GM21360 (cell line): ENCODE measurements around the gene ST3GAL4.

ENCODE experiments used
- ATAC-seq: cut with Tn5 transposase; IDR thresholded peaks from one replicate; pipeline ENCODE4 v1.9.1; 2021; ENCODE audit warnings: mild to moderate bottlenecking, moderate library complexity; ENCODE audit not compliant: unreplicated experiment

The ST3GAL4 gene

GRCh38 chr11:126420698-126421256 is 65.3 kb downstream of the ST3GAL4 start:
- no peak for ATAC-seq

- no peak for ATAC-seq
Measured at GRCh38 chr11:126421271-126421671, 65.8 kb downstream of the ST3GAL4 start.

GRCh38 chr11:126422446-126422845 is 67.0 kb downstream of the ST3GAL4 start:
- ATAC-seq: no peak

GRCh38 chr11:126423154-126423553 is 67.7 kb downstream of the ST3GAL4 start:
- ATAC-seq: no peak

DNA sequence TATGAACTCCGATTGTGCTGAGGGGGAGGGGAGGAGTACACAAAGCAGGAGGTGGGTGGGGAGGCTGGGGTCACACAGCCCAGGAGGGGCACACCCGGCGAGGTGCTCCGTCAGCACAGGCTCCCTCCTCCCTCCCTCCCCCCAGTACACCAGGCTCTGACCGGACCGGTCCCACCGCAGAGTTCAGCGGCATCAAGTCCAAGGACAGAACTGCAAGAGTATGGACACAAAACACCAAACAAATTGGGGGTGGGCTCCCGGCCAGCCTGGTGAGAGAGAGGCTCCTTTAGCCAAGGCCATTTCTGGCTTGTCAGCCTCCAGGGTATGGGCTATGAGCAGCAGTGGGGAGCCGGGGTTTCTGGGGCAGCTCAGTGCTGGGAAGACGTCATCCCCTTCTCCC is 68.3 kb downstream of the ST3GAL4 start:
- ATAC-seq: no peak

DNA sequence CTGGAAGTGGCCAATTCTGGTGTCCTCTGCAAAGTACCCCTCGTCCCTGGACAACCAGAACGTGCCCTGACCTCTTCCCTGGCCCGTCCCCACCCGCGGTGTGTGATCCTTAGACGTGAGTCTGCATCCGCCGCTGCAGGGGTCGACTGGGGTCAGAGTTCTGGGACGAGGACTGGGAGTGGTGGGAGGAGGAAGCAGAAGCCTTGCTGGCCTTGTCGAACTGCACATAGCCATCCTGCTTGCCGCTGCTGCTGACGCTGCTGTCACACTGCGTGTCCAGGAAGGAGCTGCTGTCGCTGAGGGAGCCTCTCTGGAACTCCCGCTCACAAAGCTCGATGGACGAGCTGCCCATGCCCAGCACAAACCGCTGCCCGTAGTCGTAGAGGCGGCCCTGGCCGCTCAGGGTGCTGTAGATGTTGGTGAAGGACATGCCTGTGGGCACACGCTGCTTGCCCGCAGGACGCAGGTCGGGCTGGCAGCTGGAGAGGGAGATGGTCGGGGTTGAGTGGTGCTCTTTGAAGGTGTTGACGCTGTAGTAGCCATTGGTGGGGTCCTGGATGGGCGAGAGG is 69.1 kb downstream of the ST3GAL4 start:
- ATAC-seq: no peak

- no peak for ATAC-seq
Measured at GRCh38 chr11:126426106-126426505, 70.6 kb downstream of the ST3GAL4 start.

DNA sequence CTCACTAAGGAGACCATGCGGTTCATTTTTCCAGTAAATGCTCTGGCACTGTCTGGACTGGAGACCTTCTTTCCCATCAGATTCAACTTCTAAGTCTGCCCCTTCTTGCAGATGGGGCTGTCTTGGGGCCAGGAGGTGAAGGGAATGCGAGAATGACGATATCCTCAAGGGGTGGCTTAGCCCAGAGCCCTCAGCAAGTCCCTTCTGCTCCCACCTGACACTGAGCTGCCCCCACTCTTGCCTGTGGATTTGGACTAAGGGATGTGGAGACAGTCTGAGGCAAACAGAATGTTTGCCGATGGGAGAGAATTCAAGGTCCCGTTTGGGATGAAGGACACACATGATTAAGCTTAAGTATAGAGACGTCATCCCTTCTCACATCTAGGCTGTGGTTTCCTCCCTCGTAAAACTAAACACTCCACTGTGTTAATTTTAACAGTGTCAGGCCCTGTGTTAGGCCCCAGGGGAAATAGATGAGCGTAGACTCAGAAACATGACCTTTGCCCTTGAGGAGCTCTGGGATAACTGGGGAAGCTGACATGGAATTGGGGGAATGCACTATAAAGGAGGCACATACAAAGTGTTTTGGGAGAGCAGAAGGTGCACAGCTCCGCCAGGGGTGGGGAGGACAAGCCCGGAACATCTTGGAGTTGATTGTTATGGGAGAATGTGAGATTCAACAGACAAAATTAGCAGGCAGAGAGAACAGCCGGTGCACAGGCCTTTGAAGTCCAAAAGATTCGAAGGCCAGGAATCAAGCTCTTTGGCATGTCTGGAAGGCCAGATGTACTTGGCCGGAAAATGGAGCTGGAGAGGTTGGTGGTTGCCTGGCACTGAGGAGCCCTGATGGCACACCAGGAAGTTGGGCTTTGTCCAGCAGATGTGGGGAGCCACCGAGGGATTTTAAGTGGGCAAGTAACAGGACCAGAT is 71.6 kb downstream of the ST3GAL4 start:
- no peak for ATAC-seq

GRCh38 chr11:126430581-126431335 is 75.3 kb downstream of the ST3GAL4 start:
- no peak for ATAC-seq

- ATAC-seq: no peak
Measured at GRCh38 chr11:126431401-126432064, 76.0 kb downstream of the ST3GAL4 start.

DNA sequence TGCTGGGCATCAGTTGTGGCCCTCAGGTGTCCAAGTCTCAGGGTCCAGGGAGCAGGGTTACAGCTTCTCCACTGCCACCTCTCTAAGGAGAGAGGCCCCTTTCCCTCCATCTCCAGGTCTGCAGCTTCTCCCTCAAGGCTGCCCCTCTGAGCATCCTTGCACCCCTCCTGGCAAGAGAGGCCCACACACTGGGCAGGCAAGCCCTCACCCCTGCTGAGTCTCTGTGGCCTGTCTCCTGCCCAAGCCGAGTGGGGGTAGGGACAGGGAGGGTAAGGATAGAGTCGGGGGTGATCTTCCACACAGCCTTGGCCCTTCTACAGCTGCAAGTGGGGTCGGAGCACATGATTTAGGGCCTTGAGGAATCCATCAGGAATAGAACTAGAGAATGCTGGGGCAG is 76.6 kb downstream of the ST3GAL4 start:
- ATAC-seq: no peak

DNA sequence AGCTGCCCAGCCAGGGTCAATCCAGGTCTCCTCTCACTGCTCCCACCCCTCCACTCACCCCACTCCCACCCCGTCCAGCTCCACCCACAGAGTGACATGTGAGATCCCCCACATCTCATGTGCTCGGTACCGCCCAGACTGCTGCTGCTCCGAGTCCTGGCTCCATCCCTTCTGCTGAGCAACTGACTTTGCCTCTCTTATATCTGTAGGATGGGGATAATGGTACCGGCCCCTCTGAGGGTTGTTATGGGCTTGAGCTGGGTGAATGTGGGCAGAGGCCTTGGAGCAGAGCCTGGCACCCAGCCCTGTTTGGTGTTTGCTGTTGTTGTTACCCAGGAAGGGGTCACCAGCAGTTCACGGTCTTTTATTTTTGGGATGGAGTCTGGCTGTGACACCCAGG is 77.0 kb downstream of the ST3GAL4 start:
- no peak for ATAC-seq

DNA sequence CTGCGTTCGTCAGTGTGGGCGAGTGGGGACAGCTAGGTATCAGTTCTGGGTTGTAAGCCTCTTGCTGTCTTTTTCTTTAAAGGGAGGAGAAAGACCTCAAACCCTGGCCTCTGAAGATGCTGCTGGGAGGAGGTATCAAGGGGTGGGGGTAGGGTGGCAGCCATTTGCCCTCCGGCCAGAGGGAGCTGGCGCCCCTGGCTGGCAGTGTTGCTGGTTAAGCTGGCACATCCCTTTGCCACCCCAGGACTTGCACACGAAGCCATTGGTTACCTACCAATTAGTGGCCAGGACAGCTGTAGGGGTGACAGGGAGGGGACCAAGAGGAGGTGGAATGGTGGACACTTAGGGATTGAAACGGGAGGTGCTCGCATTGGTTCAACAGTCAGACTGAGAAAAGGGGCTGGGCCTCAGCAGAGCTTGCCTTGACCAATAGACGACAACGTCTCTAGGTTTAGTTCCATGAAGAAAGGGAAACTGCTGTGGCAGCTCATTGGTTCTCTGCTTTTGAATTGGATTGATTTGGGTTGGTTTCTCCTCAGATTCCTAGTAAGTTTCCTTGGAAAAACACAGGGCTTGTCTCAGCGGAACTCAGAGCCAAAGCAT is 77.9 kb downstream of the ST3GAL4 start:
- no peak for ATAC-seq

- ATAC-seq: no peak
Measured at GRCh38 chr11:126433989-126434949, 78.8 kb downstream of the ST3GAL4 start.

DNA sequence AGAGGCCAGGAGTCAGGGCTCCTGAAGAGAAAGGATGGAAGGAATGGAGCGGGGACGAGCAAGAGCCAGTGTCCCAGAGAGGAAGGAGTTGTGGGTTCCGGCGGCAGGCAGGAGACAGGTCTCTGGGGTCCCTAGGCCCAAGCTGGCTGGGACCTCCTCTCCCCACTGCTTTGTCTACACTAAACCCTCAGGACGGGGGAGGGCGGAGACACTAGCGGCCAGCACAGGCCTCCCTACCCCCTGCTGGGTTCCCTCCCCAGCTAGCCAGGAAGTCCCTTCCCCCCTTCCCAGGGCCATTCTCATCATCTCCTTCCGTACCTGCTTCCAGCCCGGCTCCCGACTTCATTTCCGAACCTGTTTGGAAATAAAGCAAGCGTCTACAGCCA is 79.5 kb downstream of the ST3GAL4 start:
- no peak for ATAC-seq

GRCh38 chr11:126436209-126436755 is 80.8 kb downstream of the ST3GAL4 start:
- ATAC-seq: no peak

DNA sequence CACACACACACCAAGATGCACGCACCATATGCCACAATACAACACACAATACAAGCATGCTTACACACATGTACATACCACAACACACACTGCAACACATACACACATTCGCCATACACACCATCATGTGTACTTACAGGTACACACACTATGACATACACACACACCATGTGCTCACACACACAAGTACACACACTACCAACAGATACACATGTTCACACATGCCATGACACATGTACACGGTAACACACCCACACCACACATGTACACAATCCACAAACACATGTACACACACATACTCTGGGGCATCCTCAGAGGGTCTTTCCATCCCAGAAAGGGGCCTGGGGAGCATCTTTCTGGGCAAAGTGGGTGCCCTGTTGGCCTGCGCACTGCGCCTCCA is 82.2 kb downstream of the ST3GAL4 start:
- ATAC-seq: no peak

DNA sequence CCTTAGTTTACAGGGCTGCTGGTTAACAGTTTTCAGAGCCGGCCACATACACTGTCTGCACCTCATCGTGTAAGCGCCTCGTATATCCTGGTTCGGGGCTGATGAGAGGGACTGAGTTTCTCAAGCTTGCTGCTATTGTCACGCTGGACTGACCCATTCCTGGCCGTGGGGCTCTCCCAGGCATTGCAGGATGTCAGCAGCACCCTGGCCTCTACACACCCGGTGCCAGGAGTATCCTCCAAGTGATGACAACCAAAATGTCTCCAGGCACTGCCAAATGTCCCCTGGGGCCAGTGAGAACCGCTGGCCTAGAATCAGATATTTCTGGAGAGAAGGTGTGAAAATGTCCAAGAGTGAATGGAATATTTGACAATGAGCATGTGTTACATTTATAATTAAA is 82.8 kb downstream of the ST3GAL4 start:
- ATAC-seq: no peak

DNA sequence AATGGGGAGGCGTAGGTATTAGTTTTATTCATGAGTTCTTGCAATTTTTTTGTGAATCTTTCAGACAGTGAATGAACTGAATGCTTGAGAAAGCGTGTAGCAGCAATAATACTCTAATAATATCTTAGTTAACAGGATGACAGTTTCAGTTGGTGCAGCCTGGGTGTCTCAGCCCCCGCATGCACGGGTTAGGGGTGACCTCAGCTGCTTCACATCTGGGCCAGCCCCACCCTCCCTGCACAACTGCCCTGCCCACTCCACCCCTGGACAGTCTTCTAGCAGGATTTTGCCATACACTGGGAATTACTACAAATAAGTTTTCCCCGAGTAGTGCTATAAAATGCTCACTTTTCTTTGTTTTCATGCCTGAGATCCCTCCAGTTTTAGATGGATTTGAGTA is 83.2 kb downstream of the ST3GAL4 start:
- no peak for ATAC-seq
